A549 (cell line): Measurements from ENCODE around the gene RARB. TPM values are rescaled to one million over a fixed set of nuclear protein-coding genes. Genes with fewer than 3 reads are reported as not detected.

ENCODE experiments used
- ATOH8 ChIP-seq: fragments of 250-450 bp; sonication (Bioruptor Pico); IDR thresholded peaks from 2 replicates; pipeline ENCODE4 v1.5.0; 2020; ENCODE audit warnings: low read depth, mild to moderate bottlenecking, moderate library complexity
- CBX2 ChIP-seq: fragments of 200-600 bp; sonication (generic); IDR thresholded peaks from 2 replicates; pipeline ENCODE4 v1.6.1; 2016; ENCODE audit warnings: low read depth, mild to moderate bottlenecking, borderline replicate concordance
- CHD2 ChIP-seq: fragments of 150-350 bp; IDR thresholded peaks from 2 replicates; pipeline ENCODE4 v1.6.1; 2014; ENCODE audit warnings: low read length; ENCODE audit not compliant: partially characterized antibody
- CHD4 ChIP-seq: fragments of 200-600 bp; sonication (generic); IDR thresholded peaks from 2 replicates; pipeline ENCODE4 v1.6.1; 2016; ENCODE audit warnings: antibody characterized with exemption, mild to moderate bottlenecking, borderline replicate concordance
- CTCF ChIP-seq: fragments of >200 bp; sonication (Bioruptor Twin); formaldehyde crosslinking; IDR thresholded peaks from 3 replicates; pipeline ENCODE4 v1.5.1; 2016
- EHF ChIP-seq: fragments of 250-450 bp; sonication (Bioruptor Pico); IDR thresholded peaks from 2 replicates; pipeline ENCODE4 v1.5.0; 2020; ENCODE audit warnings: mild to moderate bottlenecking
- EP300 ChIP-seq, 2 experiments: fragments of >200 bp; sonication (Bioruptor Twin); formaldehyde crosslinking; IDR thresholded peaks; 2 replicates in 1 of 2; 3 replicates in 1 of 2; pipeline ENCODE4 v1.6.1; 2016 to 2017
- FOSB ChIP-seq: fragments of 250-450 bp; sonication (Bioruptor Pico); IDR thresholded peaks from 2 replicates; pipeline ENCODE4 v1.5.0; 2020; ENCODE audit warnings: mild to moderate bottlenecking, moderate library complexity
- FOSL2 ChIP-seq, 2 experiments: fragments of 450-650 bp in 1 of 2; fragments of >200 bp in 1 of 2; sonication (Bioruptor Twin) in 1 of 2; formaldehyde crosslinking; IDR thresholded peaks; 2 replicates each; pipeline versions ENCODE4 v1.5.0 to v1.6.1; 2016 to 2020; ENCODE audit warnings: mild to moderate bottlenecking in 1 of 2, moderate library complexity in 1 of 2
- FOXS1 ChIP-seq: fragments of 250-450 bp; sonication (Bioruptor Pico); IDR thresholded peaks from 2 replicates; pipeline ENCODE4 v1.5.0; 2020; ENCODE audit warnings: mild to moderate bottlenecking, moderate library complexity
- GATA3 ChIP-seq: IDR thresholded peaks from 2 replicates; pipeline ENCODE4 v1.6.1; 2012; ENCODE audit warnings: borderline replicate concordance
- HES2 ChIP-seq: fragments of >200 bp; sonication (Bioruptor Twin); formaldehyde crosslinking; IDR thresholded peaks from 2 replicates; pipeline ENCODE4 v1.6.1; 2016
- HOXB13 ChIP-seq: fragments of 250-450 bp; sonication (Bioruptor Pico); IDR thresholded peaks from 2 replicates; pipeline ENCODE4 v1.5.0; 2020; ENCODE audit warnings: low read depth, mild to moderate bottlenecking, moderate library complexity
- KDM5A ChIP-seq: fragments of 200-600 bp; sonication (generic); IDR thresholded peaks from 2 replicates; pipeline ENCODE4 v1.6.1; 2016; ENCODE audit warnings: antibody characterized with exemption, mild to moderate bottlenecking
- MAZ ChIP-seq: fragments of 150-350 bp; IDR thresholded peaks from 2 replicates; pipeline ENCODE4 v1.6.1; 2014; ENCODE audit warnings: antibody characterized with exemption, low read depth, low read length, borderline replicate concordance
- NPAS2 ChIP-seq: fragments of 250-450 bp; sonication (Bioruptor Pico); IDR thresholded peaks from 2 replicates; pipeline ENCODE4 v1.8.0; 2022; ENCODE audit warnings: mild to moderate bottlenecking, moderate library complexity, borderline replicate concordance
- NR3C1 ChIP-seq: fragments of >200 bp; sonication (Bioruptor Twin); formaldehyde crosslinking; IDR thresholded peaks from 3 replicates; pipeline ENCODE4 v1.6.1; 2017
- PBX3 ChIP-seq: IDR thresholded peaks from 2 replicates; pipeline ENCODE4 v1.6.1; 2012
- POLR2A ChIP-seq: IDR thresholded peaks from 2 replicates; pipeline ENCODE4 v1.6.1; 2012; ENCODE audit warnings: mild to moderate bottlenecking, low read length
- POLR2AphosphoS2 ChIP-seq: conservative IDR thresholded peaks from 2 replicates; pipeline ENCODE4 v1.6.1; 2012; ENCODE audit warnings: low read length, improper control_type of control experiment, inconsistent platforms
- RAD21 ChIP-seq, 2 experiments: fragments of >200 bp in 1 of 2; sonication (Bioruptor Twin) in 1 of 2; formaldehyde crosslinking in 1 of 2; IDR thresholded peaks in 1 of 2; conservative IDR thresholded peaks in 1 of 2; 2 replicates in 1 of 2; 3 replicates in 1 of 2; pipeline ENCODE4 v1.6.1; 2012 to 2018; ENCODE audit warnings: inconsistent platforms in 1 of 2
- RFX5 ChIP-seq: fragments of 450-650 bp; IDR thresholded peaks from 2 replicates; pipeline ENCODE4 v1.7.1; 2014; ENCODE audit warnings: antibody characterized with exemption, mild to moderate bottlenecking, moderate library complexity
- SMC3 ChIP-seq: fragments of >200 bp; sonication (Bioruptor Twin); formaldehyde crosslinking; IDR thresholded peaks from 3 replicates; pipeline ENCODE4 v1.6.1; 2018; ENCODE audit warnings: inconsistent platforms
- SREBF2 ChIP-seq: fragments of 450-650 bp; IDR thresholded peaks from 2 replicates; pipeline ENCODE4 v1.6.1; 2014; ENCODE audit warnings: mild to moderate bottlenecking, moderate library complexity
- TFCP2L1 ChIP-seq: fragments of 250-450 bp; sonication (Bioruptor Pico); IDR thresholded peaks from 2 replicates; pipeline ENCODE4 v1.5.0; 2021; ENCODE audit warnings: mild to moderate bottlenecking
- ZFP36 ChIP-seq: fragments of 450-650 bp; IDR thresholded peaks from 2 replicates; pipeline ENCODE4 v1.6.1; 2014; ENCODE audit warnings: borderline replicate concordance; ENCODE audit not compliant: partially characterized antibody
- ZNF302 ChIP-seq: fragments of 250-450 bp; sonication (Bioruptor Pico); IDR thresholded peaks from 2 replicates; pipeline ENCODE4 v1.9.0; 2021; ENCODE audit warnings: inconsistent platforms, mild to moderate bottlenecking, moderate library complexity
- polyA plus RNA-seq, 4 experiments: library from polyadenylated mRNA; depleted of rRNA in 3 of 4; stranded (reverse); fragments of >200 nt; fragmentation: RNase III in 1 of 4; extraction: RNeasy Plus Mini Kit Qiagen cat#74134 plus additional on column Dnase treatment in 1 of 4; gene quantifications; 2 replicates in 3 of 4; 3 replicates in 1 of 4; pipeline ENCODE4 v1.2.3, GENCODE V29; 2011 to 2017
- TF ChIP-seq, protein P1 (sequence below): fragments of 200-600 bp; sonication (generic); IDR thresholded peaks from 2 replicates; pipeline ENCODE4 v1.6.1; 2016; ENCODE audit warnings: antibody characterized with exemption, mild to moderate bottlenecking, moderate library complexity
- TF ChIP-seq, protein P2 (sequence below): IDR thresholded peaks from 2 replicates; pipeline ENCODE4 v1.6.1; 2012
- TF ChIP-seq, protein P3 (sequence below): fragments of 250-450 bp; sonication (Bioruptor Pico); IDR thresholded peaks from 2 replicates; pipeline ENCODE4 v1.5.0; 2021; ENCODE audit warnings: mild to moderate bottlenecking, moderate library complexity, borderline replicate concordance

The RARB gene
- polyA plus RNA-seq, 2 of the 4 experiments (the other 2 are of a cell fraction), result 24.5 to 30.8 TPM

DNA sequence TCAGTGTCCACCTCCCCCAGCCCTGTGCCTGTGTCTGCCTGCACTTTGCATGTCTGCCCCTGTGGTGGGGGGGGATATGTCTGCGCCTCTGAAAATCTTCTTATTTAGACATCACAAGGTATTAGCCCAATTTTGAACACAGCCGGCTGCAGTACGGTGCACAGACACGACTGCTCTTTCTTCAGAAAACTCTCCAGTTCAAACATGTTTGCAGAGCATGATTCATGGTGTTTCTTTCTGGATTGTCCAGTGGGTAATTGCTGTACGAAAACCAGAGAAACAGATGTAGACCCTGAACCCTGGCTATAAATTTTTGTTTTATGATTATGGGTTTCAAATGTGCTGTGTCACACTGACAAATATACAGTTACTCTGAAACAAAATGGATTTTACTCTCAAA lies 3.4 kb upstream of the RARB start (continued):
- TF ChIP-seq, protein P1, sequence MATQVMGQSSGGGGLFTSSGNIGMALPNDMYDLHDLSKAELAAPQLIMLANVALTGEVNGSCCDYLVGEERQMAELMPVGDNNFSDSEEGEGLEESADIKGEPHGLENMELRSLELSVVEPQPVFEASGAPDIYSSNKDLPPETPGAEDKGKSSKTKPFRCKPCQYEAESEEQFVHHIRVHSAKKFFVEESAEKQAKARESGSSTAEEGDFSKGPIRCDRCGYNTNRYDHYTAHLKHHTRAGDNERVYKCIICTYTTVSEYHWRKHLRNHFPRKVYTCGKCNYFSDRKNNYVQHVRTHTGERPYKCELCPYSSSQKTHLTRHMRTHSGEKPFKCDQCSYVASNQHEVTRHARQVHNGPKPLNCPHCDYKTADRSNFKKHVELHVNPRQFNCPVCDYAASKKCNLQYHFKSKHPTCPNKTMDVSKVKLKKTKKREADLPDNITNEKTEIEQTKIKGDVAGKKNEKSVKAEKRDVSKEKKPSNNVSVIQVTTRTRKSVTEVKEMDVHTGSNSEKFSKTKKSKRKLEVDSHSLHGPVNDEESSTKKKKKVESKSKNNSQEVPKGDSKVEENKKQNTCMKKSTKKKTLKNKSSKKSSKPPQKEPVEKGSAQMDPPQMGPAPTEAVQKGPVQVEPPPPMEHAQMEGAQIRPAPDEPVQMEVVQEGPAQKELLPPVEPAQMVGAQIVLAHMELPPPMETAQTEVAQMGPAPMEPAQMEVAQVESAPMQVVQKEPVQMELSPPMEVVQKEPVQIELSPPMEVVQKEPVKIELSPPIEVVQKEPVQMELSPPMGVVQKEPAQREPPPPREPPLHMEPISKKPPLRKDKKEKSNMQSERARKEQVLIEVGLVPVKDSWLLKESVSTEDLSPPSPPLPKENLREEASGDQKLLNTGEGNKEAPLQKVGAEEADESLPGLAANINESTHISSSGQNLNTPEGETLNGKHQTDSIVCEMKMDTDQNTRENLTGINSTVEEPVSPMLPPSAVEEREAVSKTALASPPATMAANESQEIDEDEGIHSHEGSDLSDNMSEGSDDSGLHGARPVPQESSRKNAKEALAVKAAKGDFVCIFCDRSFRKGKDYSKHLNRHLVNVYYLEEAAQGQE, result no peak
- TF ChIP-seq KDM5A (no peak), SMC3 (peak; percentile 62), EP300 (IDR thresholded peaks at IDR 0.05) (peak; percentile 80 to 85), ATOH8 (CRISPR knock-in tag) (no peak), CTCF (no peak), NPAS2 (CRISPR knock-in tag) (no peak), POLR2A (no peak), FOXS1 (CRISPR knock-in tag) (no peak), CHD2 (no peak), FOSB (CRISPR knock-in tag) (no peak), POLR2AphosphoS2 (no peak), RFX5 (no peak), CBX2 (no peak), CHD4 (no peak), PBX3 (peak; percentile 16; the same call in 1 of the 2 replicates), GATA3 (peak; percentile 76; the same call in 1 of the 2 replicates), ZNF302 (CRISPR knock-in tag) (no peak), TFCP2L1 (CRISPR knock-in tag) (no peak), NR3C1 (no peak), EHF (no peak), HOXB13 (CRISPR knock-in tag) (no peak), RAD21 (conservative IDR thresholded peaks at IDR 0.05 in 1 of 2, IDR thresholded peaks at IDR 0.05 in 1 of 2) (peak; percentile 43 to 67), MAZ (no peak), ZFP36 (no peak), HES2 (no peak), SREBF2 (no peak), FOSL2 (IDR thresholded peaks at IDR 0.05) (peak; percentile 79), FOSL2 (CRISPR knock-in tag; IDR thresholded peaks at IDR 0.05) (peak; percentile 89)
- TF ChIP-seq, protein P2, sequence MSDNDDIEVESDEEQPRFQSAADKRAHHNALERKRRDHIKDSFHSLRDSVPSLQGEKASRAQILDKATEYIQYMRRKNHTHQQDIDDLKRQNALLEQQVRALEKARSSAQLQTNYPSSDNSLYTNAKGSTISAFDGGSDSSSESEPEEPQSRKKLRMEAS, result 0 out of 2 replicates have a peak, but pooled peaks have one; percentile 59
- TF ChIP-seq, protein P3, sequence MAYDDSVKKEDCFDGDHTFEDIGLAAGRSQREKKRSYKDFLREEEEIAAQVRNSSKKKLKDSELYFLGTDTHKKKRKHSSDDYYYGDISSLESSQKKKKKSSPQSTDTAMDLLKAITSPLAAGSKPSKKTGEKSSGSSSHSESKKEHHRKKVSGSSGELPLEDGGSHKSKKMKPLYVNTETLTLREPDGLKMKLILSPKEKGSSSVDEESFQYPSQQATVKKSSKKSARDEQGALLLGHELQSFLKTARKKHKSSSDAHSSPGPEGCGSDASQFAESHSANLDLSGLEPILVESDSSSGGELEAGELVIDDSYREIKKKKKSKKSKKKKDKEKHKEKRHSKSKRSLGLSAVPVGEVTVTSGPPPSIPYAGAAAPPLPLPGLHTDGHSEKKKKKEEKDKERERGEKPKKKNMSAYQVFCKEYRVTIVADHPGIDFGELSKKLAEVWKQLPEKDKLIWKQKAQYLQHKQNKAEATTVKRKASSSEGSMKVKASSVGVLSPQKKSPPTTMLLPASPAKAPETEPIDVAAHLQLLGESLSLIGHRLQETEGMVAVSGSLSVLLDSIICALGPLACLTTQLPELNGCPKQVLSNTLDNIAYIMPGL (CRISPR knock-in tag), result no peak
